Esophagus muscularis mucosa (tissue), 4 donors: ENCODE measurements around the gene SLIRP. TPM values are rescaled to one million over a fixed set of nuclear protein-coding genes. Genes with fewer than 3 reads are reported as not detected.
"Not testable (repeated sequence)": the region's sequence is repeated elsewhere in the genome, so short reads cannot be mapped to it uniquely, and the experiment has no call there.

Experiments used
- DNase-seq: peaks from one replicate; pipeline ENCODE4 v3.0.0-alpha.2; 2017; ENCODE audit errors: extremely low spot score
- H3K27ac ChIP-seq, 4 donors: fragments of 200-600 bp; sonication (generic); replicated peaks in 1 of 4; 1 replicate in 3 of 4; 2 replicates in 1 of 4; pipeline ENCODE4 v1.5.1; 2016 to 2019; ENCODE audit warnings: mild to moderate bottlenecking in 1 of 4
- H3K27me3 ChIP-seq, 4 donors: fragments of 200-600 bp; sonication (generic); one replicate each; pipeline versions ENCODE4 v1.5.1 to v1.6.0; 2016 to 2019
- H3K36me3 ChIP-seq, 4 donors: fragments of 200-600 bp; sonication (generic); one replicate each; pipeline ENCODE4 v1.5.1; 2016 to 2019
- H3K4me1 ChIP-seq, 4 donors: fragments of 200-600 bp; sonication (generic); one replicate each; pipeline ENCODE4 v1.5.1; 2016 to 2019
- H3K4me3 ChIP-seq, 4 donors: fragments of 200-600 bp; sonication (generic); 1 replicate in 2 of 4; 2 replicates in 2 of 4; pipeline ENCODE4 v1.5.1; 2016 to 2019; ENCODE audit warnings: mild to moderate bottlenecking in 4 of 4, moderate library complexity in 1 of 4
- H3K9me3 ChIP-seq, 4 donors: fragments of 200-600 bp; sonication (generic); 1 replicate in 3 of 4; 2 replicates in 1 of 4; pipeline ENCODE4 v1.5.1; 2016 to 2019
- EP300 ChIP-seq: sonication (generic); formaldehyde crosslinking; IDR thresholded peaks from one replicate; pipeline ENCODE4 v1.6.1; 2017; ENCODE audit warnings: antibody characterized with exemption
- POLR2A ChIP-seq: fragments of 450-650 bp; IDR thresholded peaks from one replicate; pipeline ENCODE4 v1.6.1; 2017; ENCODE audit warnings: antibody characterized with exemption, moderate library complexity, mild to moderate bottlenecking, low read depth
- POLR2AphosphoS5 ChIP-seq, 2 donors: sonication (generic); formaldehyde crosslinking; IDR thresholded peaks; one replicate each; pipeline ENCODE4 v1.6.1; 2017; ENCODE audit warnings: antibody characterized with exemption in 2 of 2
- WGBS: methylation state at CpG from one replicate; pipeline ENCODE4 v1.1.5; 2018; 5-methylcytosine and 5-hydroxymethylcytosine counted together
- intact Hi-C: fragments of 100-400 bp; cut with DNase I; formaldehyde crosslinking; loops from one replicate; pipeline ENCODE4 v1.15.1; 2023
- total RNA-seq, 4 donors: library from RNA; depleted of rRNA; stranded (reverse); fragments of >200 nt; gene quantifications; one replicate each; pipeline versions ENCODE4 v1.1.0 to v1.2.1, GENCODE V29; 2016
- TF ChIP-seq, protein P1 (sequence below), 3 experiments: fragments of 200-600 bp in 2 of 3; fragments of 450-650 bp in 1 of 3; sonication (generic) in 2 of 3; IDR thresholded peaks; one replicate each; pipeline ENCODE4 v1.5.1; 2017 to 2019; ENCODE audit warnings: antibody characterized with exemption in 3 of 3, mild to moderate bottlenecking in 2 of 3, moderate library complexity in 1 of 3

Gene SLIRP
- 100 to 1,000 TPM; 101 to 247 (median 166) TPM for total RNA-seq

DNA sequence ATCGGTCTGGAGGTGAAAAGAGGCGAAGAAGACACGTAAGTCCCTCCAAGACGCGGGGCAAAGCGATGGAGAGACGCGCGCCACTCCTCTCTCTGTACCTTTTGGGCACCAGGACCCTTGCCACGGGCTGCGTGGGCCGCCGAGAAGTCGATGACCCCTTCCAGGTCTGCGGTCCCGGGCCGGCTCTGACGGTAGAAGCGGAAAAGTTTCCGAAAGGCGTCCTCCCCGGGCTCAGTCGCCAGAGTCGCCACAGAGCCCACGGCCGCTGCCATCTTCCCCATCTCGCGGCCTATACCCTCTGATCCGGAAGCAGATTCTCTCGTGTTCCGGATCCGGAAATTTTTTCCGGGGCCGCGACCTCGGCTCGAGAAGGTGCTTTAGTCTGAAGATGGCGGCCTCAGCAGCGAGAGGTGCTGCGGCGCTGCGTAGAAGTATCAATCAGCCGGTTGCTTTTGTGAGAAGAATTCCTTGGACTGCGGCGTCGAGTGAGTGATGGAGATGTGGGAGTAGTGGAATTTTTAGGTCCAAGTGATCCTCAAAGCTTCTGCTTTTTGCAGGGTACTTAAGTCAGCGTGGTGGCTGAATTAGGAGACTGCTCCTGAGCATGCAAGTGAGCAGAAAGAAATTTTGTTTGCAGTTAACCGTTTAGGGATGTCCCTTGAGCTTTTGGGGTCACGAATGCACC, at the start of gene SLIRP, which contains the start of gene ALKBH1:
SLIRP (plus strand) TSS at position 380 of the 685 bp plus-strand sequence; CDS start at position 389, 9 bp downstream.
ALKBH1 (minus strand) TSS at position 300 of the 685 bp plus-strand sequence; CDS start at position 281, 19 bp downstream.
- WGBS = under 1% methylated on average over 30 of the region's 49 CpGs
- H3K4me1 ChIP-seq = peaks cover 29 to 44% (median 34%) of the 10 kb centered on the region in 4 donors

DNA sequence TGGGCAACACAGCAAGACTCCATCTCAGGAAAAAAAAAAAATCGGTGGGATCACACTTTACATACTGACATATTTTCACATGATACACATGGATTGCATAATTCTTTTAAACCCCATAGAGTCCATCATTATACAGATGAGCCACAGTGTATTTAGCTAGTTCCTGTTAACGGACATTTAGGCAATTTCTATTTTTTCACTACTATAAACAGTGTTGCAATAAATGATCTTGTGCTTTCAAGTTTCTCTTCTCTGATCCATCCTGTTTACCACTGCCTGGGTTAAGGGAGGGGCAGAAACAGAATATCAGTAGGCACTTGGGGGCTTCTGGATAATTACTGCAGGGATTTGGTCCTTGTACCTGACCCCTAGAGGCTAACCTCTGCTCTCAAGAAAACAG, 48.1 kb upstream of the SLIRP start:
- intact Hi-C loops = no loop called here
- Histone ChIP-seq H3K27me3 (no peaks in the 10 kb centered on the region), H3K27ac (no peak overlapping the region), H3K36me3 (no peaks in the 10 kb centered on the region), H3K4me3 (no peak overlapping the region), H3K9me3 (no peaks in the 10 kb centered on the region), H3K4me1 (peaks cover 0 to 5% (median 0%) of the 10 kb centered on the region in 4 donors)
- TF ChIP-seq POLR2A = no peak
- TF ChIP-seq, protein P1, sequence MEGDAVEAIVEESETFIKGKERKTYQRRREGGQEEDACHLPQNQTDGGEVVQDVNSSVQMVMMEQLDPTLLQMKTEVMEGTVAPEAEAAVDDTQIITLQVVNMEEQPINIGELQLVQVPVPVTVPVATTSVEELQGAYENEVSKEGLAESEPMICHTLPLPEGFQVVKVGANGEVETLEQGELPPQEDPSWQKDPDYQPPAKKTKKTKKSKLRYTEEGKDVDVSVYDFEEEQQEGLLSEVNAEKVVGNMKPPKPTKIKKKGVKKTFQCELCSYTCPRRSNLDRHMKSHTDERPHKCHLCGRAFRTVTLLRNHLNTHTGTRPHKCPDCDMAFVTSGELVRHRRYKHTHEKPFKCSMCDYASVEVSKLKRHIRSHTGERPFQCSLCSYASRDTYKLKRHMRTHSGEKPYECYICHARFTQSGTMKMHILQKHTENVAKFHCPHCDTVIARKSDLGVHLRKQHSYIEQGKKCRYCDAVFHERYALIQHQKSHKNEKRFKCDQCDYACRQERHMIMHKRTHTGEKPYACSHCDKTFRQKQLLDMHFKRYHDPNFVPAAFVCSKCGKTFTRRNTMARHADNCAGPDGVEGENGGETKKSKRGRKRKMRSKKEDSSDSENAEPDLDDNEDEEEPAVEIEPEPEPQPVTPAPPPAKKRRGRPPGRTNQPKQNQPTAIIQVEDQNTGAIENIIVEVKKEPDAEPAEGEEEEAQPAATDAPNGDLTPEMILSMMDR (IDR thresholded peaks at IDR 0.05) = no peak
- no peak for TF ChIP-seq POLR2AphosphoS5 (IDR thresholded peaks at IDR 0.05)
- TF ChIP-seq EP300 = no peak
- 70% methylated on average over 2 of the region's 2 CpGs for WGBS
- DNase-seq = no peak

More for the DNA sequence above, at the start of gene SLIRP, which contains the start of gene ALKBH1:
- TF ChIP-seq POLR2A (no peak), POLR2AphosphoS5 (IDR thresholded peaks at IDR 0.05) (peak; percentile 89 to 94)
- Histone ChIP-seq H3K4me3 (peak within 1 kb of the TSS; percentile 78 to 90 (median 83)), H3K27ac (peak within 1 kb of the TSS; percentile 74 to 78 (median 74)), H3K36me3 (peaks cover 30 to 53% (median 43%) of the 10 kb centered on the region in 4 donors), H3K27me3 (no peaks in the 10 kb centered on the region), H3K9me3 (no peaks in the 10 kb centered on the region)
- intact Hi-C loops = loop anchor here (5.0 kb wide), 2 partner anchors 91 to 251 kb away; partner anchors contain the start of genes AHSA1, SPTLC2 and VIPAS39
- DNase-seq = peak; percentile 96

DNA sequence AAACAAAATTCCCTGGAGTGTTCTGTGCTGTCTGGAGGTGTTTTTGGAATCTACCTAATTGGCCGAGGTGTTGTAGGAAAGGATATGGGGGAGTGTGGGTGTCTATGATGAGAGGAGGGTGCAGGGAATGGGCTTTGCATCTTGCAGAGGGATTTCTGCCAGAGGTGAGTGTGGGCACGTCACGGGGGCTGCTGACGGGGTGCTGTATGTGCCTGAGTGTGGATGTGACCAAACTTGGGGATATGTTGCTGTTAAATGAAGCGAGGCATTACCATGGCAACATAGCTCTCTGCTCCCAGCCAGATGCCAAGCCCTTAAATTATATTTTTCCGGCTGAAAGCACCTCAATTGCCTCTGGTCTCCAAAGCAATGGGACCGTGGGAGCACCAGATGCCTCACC, 47.1 kb upstream of the SLIRP start:
- H3K27me3 ChIP-seq = no peaks in the 10 kb centered on the region
- H3K9me3 ChIP-seq = no peaks in the 10 kb centered on the region
- H3K4me3 ChIP-seq = no peak overlapping the region
- H3K4me1 ChIP-seq = no peaks in the 10 kb centered on the region
- 84% methylated on average over 7 of the region's 7 CpGs for WGBS
- TF ChIP-seq EP300 (no peak), POLR2A (no peak), POLR2AphosphoS5 (IDR thresholded peaks at IDR 0.05) (no peak)
- TF ChIP-seq, protein P1 (IDR thresholded peaks at IDR 0.05) = no peak
- no peaks in the 10 kb centered on the region for H3K36me3 ChIP-seq
- intact Hi-C loops = no loop called here
- H3K27ac ChIP-seq = no peak overlapping the region
- no peak for DNase-seq

DNA sequence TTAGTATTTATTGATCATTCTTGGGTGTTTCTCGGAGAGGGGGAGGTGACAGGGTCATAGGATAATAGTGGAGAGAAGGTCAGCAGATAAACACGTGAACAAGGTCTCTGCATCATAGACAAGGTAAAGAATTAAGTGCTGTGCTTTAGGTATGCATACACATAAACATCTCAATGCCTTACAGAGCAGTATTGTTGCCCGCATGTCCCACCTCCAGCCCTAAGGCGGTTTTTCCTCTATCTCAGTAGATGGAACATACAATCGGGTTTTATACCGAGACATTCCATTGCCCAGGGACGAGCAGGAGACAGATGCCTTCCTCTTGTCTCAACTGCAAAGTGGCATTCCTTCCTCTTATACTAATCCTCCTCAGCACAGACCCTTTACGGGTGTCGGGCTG, 46.3 kb upstream of the SLIRP start:
- DNase-seq, H3K36me3 ChIP-seq, H3K27me3 ChIP-seq, intact Hi-C loops, H3K9me3 ChIP-seq, H3K27ac ChIP-seq, H3K4me3 ChIP-seq, H3K4me1 ChIP-seq: not testable (repeated sequence)
- 78% methylated on average over 9 of the region's 9 CpGs for WGBS

DNA sequence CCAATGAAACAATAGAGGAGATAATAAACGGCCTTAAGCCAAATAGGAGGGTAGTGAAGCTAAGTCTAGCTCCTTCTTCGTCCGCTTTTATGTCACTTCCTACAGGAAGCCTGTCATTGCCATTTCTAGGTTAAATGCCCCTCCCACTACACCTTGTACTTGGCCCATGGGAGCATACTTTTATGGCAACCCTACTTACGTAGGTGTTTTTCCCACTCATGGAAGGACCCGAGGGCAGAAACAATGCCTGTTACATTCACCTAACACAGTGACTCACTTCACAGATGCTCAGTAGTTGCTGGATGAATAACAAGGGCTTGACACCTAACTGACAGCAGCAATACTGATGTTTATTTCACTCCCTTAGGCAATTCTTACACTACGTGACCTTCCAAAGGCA, 44.6 kb upstream of the SLIRP start:
- no peak overlapping the region for H3K4me3 ChIP-seq
- TF ChIP-seq, protein P1 (IDR thresholded peaks at IDR 0.05) = no peak
- TF ChIP-seq POLR2AphosphoS5 (IDR thresholded peaks at IDR 0.05) = peak in 1 of 2 donors; percentile 56
- H3K4me1 ChIP-seq = no peaks in the 10 kb centered on the region
- H3K27me3 ChIP-seq = no peaks in the 10 kb centered on the region
- peak overlapping the region in 3 of 4 donors; percentile 4 to 37 (median 12) for H3K27ac ChIP-seq
- no peak for DNase-seq
- H3K9me3 ChIP-seq = no peaks in the 10 kb centered on the region
- intact Hi-C loops = no loop called here
- WGBS = 81% methylated on average over 6 of the region's 6 CpGs
- H3K36me3 ChIP-seq = no peaks in the 10 kb centered on the region
